NCI-H748 (cell line): ENCODE measurements around the gene MCOLN1.
"Not testable (repeated sequence)": the region's sequence is repeated elsewhere in the genome, so short reads cannot be mapped to it uniquely, and the experiment has no call there.

Experiments used
- DNase-seq: peaks from one replicate; lab custom pipeline; 2025; ENCODE audit not compliant: unreplicated experiment; lab: John Stamatoyannopoulos, UW

MCOLN1 gene

DNA sequence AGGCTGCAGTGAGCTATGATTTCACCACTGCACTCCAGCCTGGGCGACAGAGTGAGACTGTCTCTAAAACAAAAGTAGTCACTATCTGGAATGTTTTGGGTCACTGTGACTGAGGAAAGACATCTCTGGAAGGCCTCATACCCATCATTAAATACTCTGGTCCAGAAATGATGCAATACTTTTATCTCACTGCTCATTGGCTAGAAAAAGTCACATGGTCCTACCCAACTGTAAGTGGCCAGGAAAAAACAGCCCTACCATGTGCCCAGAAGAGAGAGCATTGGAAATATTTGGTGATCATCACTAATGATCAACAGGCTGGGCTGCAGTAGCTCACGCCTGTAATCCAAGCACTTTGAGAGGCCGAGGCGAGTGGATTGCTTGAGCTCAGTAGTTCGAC lies 42.9 kb downstream of the MCOLN1 start:
- DNase-seq = no peak

DNA sequence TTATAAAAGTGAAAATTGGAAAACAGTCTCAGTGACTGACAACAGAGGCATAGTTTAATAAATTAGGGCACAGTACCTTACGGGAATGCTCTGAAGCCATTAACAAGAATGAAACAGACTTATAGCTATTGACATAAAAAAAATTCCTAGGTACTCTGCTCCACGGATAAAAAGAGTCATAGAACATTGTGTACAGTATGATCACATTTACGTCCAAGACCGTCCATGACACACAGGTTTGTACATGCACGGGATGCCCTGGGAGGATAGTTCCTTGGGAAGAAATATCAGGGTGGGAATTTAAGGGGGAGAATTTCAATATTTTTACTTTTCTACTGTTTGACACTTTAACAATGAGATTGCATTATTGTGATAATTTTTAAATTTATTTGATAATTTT lies 48.3 kb downstream of the MCOLN1 start:
- no peak for DNase-seq

DNA sequence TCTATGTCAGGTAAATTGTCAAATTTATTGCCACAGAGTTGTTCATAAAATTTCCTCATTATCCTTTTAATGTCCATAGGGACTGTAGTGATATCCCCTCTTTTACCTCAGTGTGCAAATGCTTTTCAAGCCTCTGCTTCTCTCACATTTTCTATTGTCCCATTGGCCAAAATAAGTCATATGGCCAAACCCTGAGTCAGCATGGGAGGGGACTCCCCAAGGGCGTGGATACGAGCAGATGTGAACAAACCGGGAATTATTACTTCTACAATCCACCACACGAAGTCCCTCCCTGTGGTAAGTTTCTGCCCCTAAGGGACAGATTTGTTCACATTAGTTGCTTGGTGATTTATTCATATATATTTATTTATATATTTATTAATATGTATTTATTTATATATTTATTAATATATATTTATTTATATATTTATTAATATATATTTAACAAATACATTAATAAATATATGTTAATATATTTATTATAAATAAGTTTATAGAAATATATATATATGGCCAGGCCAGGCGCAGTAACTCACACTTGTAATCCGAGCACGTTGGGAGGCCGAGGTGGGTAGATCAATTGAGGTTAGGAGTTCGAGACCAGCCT lies 53.1 kb downstream of the MCOLN1 start:
- DNase-seq = no peak

DNA sequence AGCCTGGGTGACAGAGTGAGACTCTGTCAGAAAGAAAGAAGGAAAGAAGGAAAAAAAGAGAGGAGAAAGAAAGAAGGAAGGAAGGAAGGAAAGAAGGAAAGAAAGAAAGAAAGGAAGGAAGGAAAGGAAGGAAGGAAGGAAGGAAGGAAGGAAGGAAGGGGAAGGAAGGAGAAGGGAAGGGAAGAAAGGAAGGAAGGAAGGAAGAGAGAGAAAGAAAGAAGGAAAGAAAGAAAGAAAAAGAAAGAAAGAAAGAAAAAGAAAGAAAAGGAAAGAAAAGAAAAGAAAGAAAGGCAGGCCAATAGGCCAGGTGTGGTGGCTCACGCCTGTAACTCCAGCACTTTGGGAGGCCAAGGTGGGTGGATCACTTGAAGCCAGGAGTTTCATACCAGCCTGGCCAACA lies 55.0 kb downstream of the MCOLN1 start:
- not testable (repeated sequence) for DNase-seq

DNA sequence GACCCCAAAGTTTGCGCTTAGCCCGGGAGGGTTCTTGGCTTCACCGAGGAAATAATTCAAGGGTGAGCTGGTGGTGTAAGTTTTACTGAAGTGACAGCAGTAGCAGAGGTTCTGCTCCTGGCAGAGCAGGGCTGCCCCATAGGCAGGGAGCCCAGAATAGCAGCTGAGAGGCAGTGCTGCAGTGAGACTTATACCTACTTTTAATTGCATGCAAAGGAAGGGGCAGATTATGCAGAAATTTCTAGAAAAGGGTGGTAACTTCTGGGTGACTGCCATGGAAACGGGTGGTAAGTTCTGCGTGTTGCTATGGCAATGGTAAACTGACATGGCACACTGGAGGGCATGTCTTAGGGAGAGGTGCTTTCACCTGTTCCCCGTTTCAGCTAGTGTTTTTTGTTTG lies 55.7 kb downstream of the MCOLN1 start:
- DNase-seq = no peak

DNA sequence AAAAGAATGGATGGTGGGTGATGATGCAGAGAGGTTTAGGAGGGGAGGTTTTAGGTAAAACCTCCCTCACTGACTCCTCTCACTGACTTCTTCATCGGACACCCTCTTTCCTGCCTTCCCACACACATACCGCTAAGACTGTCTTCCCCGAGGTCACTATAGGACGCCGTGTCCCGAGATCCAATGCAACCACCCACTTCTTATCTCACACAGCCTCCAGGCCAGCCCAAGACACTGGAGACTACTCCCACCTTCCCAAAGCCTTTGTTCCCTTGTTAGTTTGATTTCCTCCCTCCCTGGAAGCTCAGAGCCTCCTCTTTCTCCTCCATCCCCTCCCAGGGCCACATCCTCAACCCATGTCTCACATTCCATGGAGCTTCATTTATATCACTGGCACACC lies 56.8 kb downstream of the MCOLN1 start:
- DNase-seq = no peak

DNA sequence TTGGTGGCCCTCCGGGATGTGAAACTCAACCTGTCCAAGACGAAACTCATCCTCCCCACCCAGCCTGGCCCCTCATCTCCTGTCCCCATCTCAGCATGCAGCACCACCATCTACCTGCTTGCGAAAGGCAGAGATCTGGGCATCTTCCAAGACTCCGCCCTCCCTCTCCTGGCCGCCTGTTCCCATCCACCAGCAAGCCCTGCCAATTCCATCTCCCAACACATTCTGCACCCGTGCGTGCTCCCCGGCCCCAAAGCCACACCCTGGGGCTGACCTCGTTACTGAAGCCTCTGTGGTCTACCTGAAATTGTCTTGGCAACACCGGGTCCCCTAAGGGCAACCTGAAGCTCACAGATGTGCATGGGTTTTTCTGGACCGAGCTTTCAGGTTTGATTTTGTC lies 60.0 kb downstream of the MCOLN1 start:
- no peak for DNase-seq
